H1 (cell line): ENCODE measurements around the gene LPXN. TPM values are rescaled to one million over a fixed set of nuclear protein-coding genes. Genes with fewer than 3 reads are reported as not detected.

Source experiments
- CTCF ChIA-PET: fragments of 300-600 bp; sonication (Branson Sonifier 250); formaldehyde crosslinking; loops from one replicate; lab custom pipeline; 2021; ENCODE audit not compliant: partially characterized antibody; lab: Charles Lee
- POLR2A ChIA-PET: fragments of 300-600 bp; sonication (Branson Sonifier 250); formaldehyde crosslinking; loops from one replicate; lab custom pipeline; 2021; ENCODE audit warnings: inconsistent platforms; ENCODE audit not compliant: partially characterized antibody; lab: Charles Lee
- DNase-seq, 2 experiments: peaks; one replicate each; pipeline versions ENCODE4 v3.0.0 to v3.0.0-alpha.2; 2010 to 2022; ENCODE audit warnings: low spot score in 2 of 2, low read depth in 1 of 2, mixed read lengths in 1 of 2
- FAIRE-seq: peaks from 2 replicates; lab custom pipeline; 2011; peaks lifted over from hg19 to GRCh38; lab: Jason Lieb, UNC
- H2AFZ ChIP-seq: 2 replicates; pipeline ENCODE4 v1.8.1; 2012; ENCODE audit warnings: low read length, inconsistent platforms
- H2AK5ac ChIP-seq: 2 replicates; pipeline ENCODE4 v1.6.1; 2013; ENCODE audit warnings: low read depth, low read length
- H2BK120ac ChIP-seq: replicated peaks from 2 replicates; pipeline ENCODE3; 2013; ENCODE audit warnings: low read depth, low read length, inconsistent platforms
- H2BK12ac ChIP-seq: 2 replicates; pipeline ENCODE4 v1.6.1; 2013; ENCODE audit warnings: low read depth, low read length
- H2BK15ac ChIP-seq: 2 replicates; pipeline ENCODE4 v1.6.1; 2013; ENCODE audit warnings: low read length
- H2BK20ac ChIP-seq: 2 replicates; pipeline ENCODE4 v1.6.1; 2013; ENCODE audit warnings: low read length
- H2BK5ac ChIP-seq: 2 replicates; pipeline ENCODE4 v1.6.1; 2013; ENCODE audit warnings: low read depth, low read length
- H3K14ac ChIP-seq: 2 replicates; pipeline ENCODE4 v1.6.1; 2013; ENCODE audit warnings: inconsistent platforms; ENCODE audit not compliant: insufficient read length
- H3K18ac ChIP-seq: 2 replicates; pipeline ENCODE4 v1.6.1; 2013; ENCODE audit warnings: low read length; ENCODE audit errors: extremely low read depth
- H3K23ac ChIP-seq: 2 replicates; pipeline ENCODE4 v1.6.1; 2013; ENCODE audit warnings: inconsistent platforms; ENCODE audit not compliant: insufficient read length
- H3K23me2 ChIP-seq: 2 replicates; pipeline ENCODE4 v1.6.1; 2013; ENCODE audit warnings: low read depth, low read length
- H3K27ac ChIP-seq: 2 replicates; pipeline ENCODE4 v1.6.1; 2011; ENCODE audit warnings: low read depth, low read length, inconsistent platforms
- H3K27me3 ChIP-seq, 4 experiments: replicated peaks in 1 of 4; 1 replicate in 1 of 4; 2 replicates in 3 of 4; pipeline versions ENCODE4 v1.6.1 to v1.8.1; 2011 to 2013; ENCODE audit warnings: low read length in 3 of 4, mild to moderate bottlenecking in 3 of 4, inconsistent platforms in 2 of 4, mixed read lengths in 2 of 4, moderate library complexity in 1 of 4; ENCODE audit not compliant: control insufficient read depth in 3 of 4, insufficient read depth in 3 of 4; ENCODE audit errors: extremely low read depth in 1 of 4
- H3K36me3 ChIP-seq, 4 experiments: 2 replicates each; pipeline versions ENCODE4 v1.6.1 to v1.8.1; 2011 to 2013; ENCODE audit warnings: mild to moderate bottlenecking in 4 of 4, low read length in 3 of 4, moderate library complexity in 2 of 4, control low read depth in 1 of 4, inconsistent platforms in 1 of 4; ENCODE audit not compliant: insufficient read depth in 4 of 4, control insufficient read depth in 2 of 4
- H3K4ac ChIP-seq: replicated peaks from 2 replicates; pipeline ENCODE3; 2013; ENCODE audit warnings: low read length, low read depth, mixed read lengths, inconsistent platforms; ENCODE audit not compliant: insufficient read length
- H3K4me1 ChIP-seq, 4 experiments: replicated peaks in 1 of 4; 1 replicate in 1 of 4; 2 replicates in 3 of 4; pipeline versions ENCODE4 v1.6.1 to v1.8.1; 2011 to 2013; ENCODE audit warnings: low read length in 3 of 4, inconsistent platforms in 2 of 4, mixed read lengths in 1 of 4; ENCODE audit not compliant: insufficient read depth in 4 of 4, control insufficient read depth in 3 of 4
- H3K4me2 ChIP-seq, 2 experiments: 2 replicates each; pipeline versions ENCODE4 v1.6.1 to v1.8.1; 2011 to 2013; ENCODE audit warnings: low read depth in 2 of 2, low read length in 2 of 2, control low read depth in 1 of 2, inconsistent platforms in 1 of 2, mild to moderate bottlenecking in 1 of 2; ENCODE audit not compliant: insufficient read depth in 1 of 2
- H3K4me3 ChIP-seq, 4 experiments: fragments of 200-600, 300-600 bp in 1 of 4; sonication (generic), shearing (Covaris generic), sonication (Bioruptor Twin) in 1 of 4; 2 replicates each; pipeline versions ENCODE4 v1.5.1 to v1.8.1; 2011 to 2016; ENCODE audit warnings: low read length in 4 of 4, low read depth in 3 of 4, control low read depth in 2 of 4, inconsistent platforms in 2 of 4, mild to moderate bottlenecking in 2 of 4, mixed read lengths in 1 of 4, moderate library complexity in 1 of 4; ENCODE audit not compliant: insufficient read depth in 2 of 4; ENCODE audit errors: extremely low read depth in 1 of 4
- H3K56ac ChIP-seq: replicated peaks from 2 replicates; pipeline ENCODE3; 2013; ENCODE audit warnings: low read depth, mild to moderate bottlenecking, mixed read lengths, low read length, inconsistent platforms; ENCODE audit not compliant: insufficient read length
- H3K79me1 ChIP-seq: 2 replicates; pipeline ENCODE4 v1.6.1; 2013; ENCODE audit warnings: low read depth, low read length, control low read depth
- H3K79me2 ChIP-seq, 2 experiments: 2 replicates each; pipeline versions ENCODE4 v1.6.1 to v1.8.1; 2012 to 2013; ENCODE audit warnings: low read length in 2 of 2, mild to moderate bottlenecking in 2 of 2, inconsistent platforms in 1 of 2; ENCODE audit not compliant: insufficient read depth in 2 of 2, control insufficient read depth in 1 of 2
- H3K9ac ChIP-seq, 4 experiments: replicated peaks in 1 of 4; 1 replicate in 1 of 4; 2 replicates in 3 of 4; pipeline versions ENCODE4 v1.6.1 to v1.8.1; 2011 to 2013; ENCODE audit warnings: low read depth in 3 of 4, low read length in 3 of 4, control low read depth in 2 of 4, mild to moderate bottlenecking in 2 of 4, moderate library complexity in 2 of 4, inconsistent platforms in 1 of 4; ENCODE audit errors: extremely low read depth in 1 of 4
- H3K9me3 ChIP-seq, 2 experiments: 2 replicates each; pipeline versions ENCODE4 v1.6.1 to v1.8.1; 2012 to 2013; ENCODE audit warnings: mild to moderate bottlenecking in 2 of 2, moderate library complexity in 2 of 2, control low read depth in 1 of 2, inconsistent platforms in 1 of 2, low read depth in 1 of 2, low read length in 1 of 2, mixed read lengths in 1 of 2; ENCODE audit not compliant: insufficient read depth in 2 of 2
- H4K20me1 ChIP-seq, 2 experiments: replicated peaks in 1 of 2; 2 replicates each; pipeline versions ENCODE3 to v1.8.1; 2011 to 2013; ENCODE audit warnings: inconsistent platforms in 2 of 2, low read length in 2 of 2, mild to moderate bottlenecking in 1 of 2; ENCODE audit not compliant: insufficient read depth in 2 of 2, control insufficient read depth in 1 of 2
- H4K5ac ChIP-seq: 2 replicates; pipeline ENCODE4 v1.6.1; 2013; ENCODE audit warnings: low read length, low read depth, mixed read lengths, inconsistent platforms; ENCODE audit not compliant: insufficient read length
- H4K8ac ChIP-seq: 2 replicates; pipeline ENCODE4 v1.8.0; 2013; ENCODE audit warnings: mild to moderate bottlenecking, moderate library complexity, low read length, inconsistent platforms; ENCODE audit not compliant: insufficient read depth; ENCODE audit errors: extremely low read depth
- H4K91ac ChIP-seq: replicated peaks from 2 replicates; pipeline ENCODE3; 2013; ENCODE audit warnings: low read length, mixed read lengths, inconsistent platforms; ENCODE audit not compliant: insufficient read length
- ASH2L ChIP-seq: fragments of 200-600, 300-600 bp; sonication (generic); IDR thresholded peaks from one replicate; pipeline ENCODE4 v1.7.1; 2017; ENCODE audit warnings: low read length
- BCL11A ChIP-seq, 2 experiments: IDR thresholded peaks; one replicate each; pipeline ENCODE4 v1.6.1; 2011; ENCODE audit warnings: low read depth in 2 of 2, low read length in 2 of 2, mild to moderate bottlenecking in 2 of 2
- CBX5 ChIP-seq: fragments of 300-800, 300-1000 bp; sonication (generic); IDR thresholded peaks from 2 replicates; pipeline ENCODE4 v1.7.1; 2016; ENCODE audit warnings: antibody characterized with exemption, low read length, low read depth
- EZH2 ChIP-seq: fragments of 200-600 bp; sonication (generic); IDR thresholded peaks from 2 replicates; pipeline ENCODE4 v1.7.1; 2012; ENCODE audit warnings: low read depth, mild to moderate bottlenecking, moderate library complexity, low read length, inconsistent platforms; ENCODE audit not compliant: severe bottlenecking
- HDAC6 ChIP-seq: IDR thresholded peaks from one replicate; pipeline ENCODE4 v1.7.1; 2012; ENCODE audit warnings: low read depth, mild to moderate bottlenecking, inconsistent platforms, low read length, moderate library complexity
- KDM4A ChIP-seq: IDR thresholded peaks from one replicate; pipeline ENCODE4 v1.7.1; 2012; ENCODE audit warnings: low read depth, mild to moderate bottlenecking, moderate library complexity, low read length, inconsistent platforms; ENCODE audit not compliant: severe bottlenecking
- POU5F1 ChIP-seq: IDR thresholded peaks from 2 replicates; pipeline ENCODE4 v1.6.1; 2011; ENCODE audit warnings: low read depth, mild to moderate bottlenecking, low read length, moderate library complexity
- RXRA ChIP-seq: IDR thresholded peaks from 2 replicates; pipeline ENCODE4 v1.6.1; 2011; ENCODE audit warnings: low read depth, mild to moderate bottlenecking, low read length, moderate library complexity; ENCODE audit not compliant: insufficient read depth
- SAP30 ChIP-seq: fragments of 300-600 bp; sonication (generic); IDR thresholded peaks from 2 replicates; pipeline ENCODE4 v1.7.1; 2012; ENCODE audit warnings: low read length, moderate library complexity, mild to moderate bottlenecking, inconsistent platforms; ENCODE audit not compliant: insufficient read depth, insufficient replicate concordance
- SP1 ChIP-seq: IDR thresholded peaks from 2 replicates; pipeline ENCODE4 v1.6.1; 2011; ENCODE audit warnings: low read depth, low read length
- SP4 ChIP-seq: IDR thresholded peaks from 2 replicates; pipeline ENCODE4 v1.6.1; 2012; ENCODE audit warnings: low read length, inconsistent platforms
- SUZ12 ChIP-seq: fragments of 200-600 bp; sonication (generic); IDR thresholded peaks from 2 replicates; pipeline ENCODE4 v1.6.1; 2012; ENCODE audit warnings: mild to moderate bottlenecking, inconsistent platforms, low read length, moderate library complexity, mixed read lengths
- TAF1 ChIP-seq: IDR thresholded peaks from 2 replicates; pipeline ENCODE4 v1.6.1; 2011; ENCODE audit warnings: mild to moderate bottlenecking, low read depth, low read length
- TCF12 ChIP-seq: IDR thresholded peaks from 2 replicates; pipeline ENCODE4 v1.6.1; 2011; ENCODE audit warnings: low read depth, mild to moderate bottlenecking, low read length
- YY1 ChIP-seq: IDR thresholded peaks from 2 replicates; pipeline ENCODE4 v1.6.1; 2011; ENCODE audit warnings: low read depth, mild to moderate bottlenecking, low read length
- ZNF274 ChIP-seq: IDR thresholded peaks from 2 replicates; pipeline ENCODE4 v1.7.0; 2012; ENCODE audit warnings: low read length, borderline replicate concordance; ENCODE audit errors: extremely low read depth
- WGBS, 2 experiments: shearing (Covaris generic) in 1 of 2; methylation state at CpG; one replicate each; pipeline versions ENCODE4 v1.1.6 to v1.1.7; 2013 to 2015; ENCODE audit warnings: low lambda C conversion rate in 2 of 2, mixed read lengths in 2 of 2, inconsistent platforms in 1 of 2, low coverage in 1 of 2, missing lambda C conversion rate in 1 of 2; ENCODE audit not compliant: insufficient replicate concordance in 2 of 2, insufficient coverage in 1 of 2, insufficient read length in 1 of 2; ENCODE audit errors: extremely low coverage in 1 of 2, missing lambda C conversion rate in 1 of 2; 5-methylcytosine and 5-hydroxymethylcytosine counted together
- polyA plus RNA-seq, 7 experiments: library from polyadenylated mRNA; depleted of rRNA in 3 of 7; stranded (reverse) in 5 of 7; unstranded in 2 of 7; fragments of >200 nt in 5 of 7; fragments of 200-250 nt in 2 of 7; gene quantifications; 1 replicate in 5 of 7; 2 replicates in 1 of 7; 4 replicates in 1 of 7; pipeline versions ENCODE4 v1.2.1 to v1.2.3, GENCODE V29; 2011 to 2013; ENCODE audit warnings: missing spikeins in 2 of 7, mixed read lengths in 2 of 7
- total RNA-seq: library from RNA; stranded (reverse); fragmentation: NEBNext Ultra II Directional; extraction: Animal tissue kit (Norgen Biotek cat#: 25700); gene quantifications from 2 replicates; pipeline ENCODE4 v1.2.1, GENCODE V29; 2021

Gene LPXN
- total and polyA plus RNA-seq, 2 of the 8 experiments (the other 6 are each of a cell fraction or from before 2014, with no cell fraction given), result 1.4 to 2.7 TPM

DNA sequence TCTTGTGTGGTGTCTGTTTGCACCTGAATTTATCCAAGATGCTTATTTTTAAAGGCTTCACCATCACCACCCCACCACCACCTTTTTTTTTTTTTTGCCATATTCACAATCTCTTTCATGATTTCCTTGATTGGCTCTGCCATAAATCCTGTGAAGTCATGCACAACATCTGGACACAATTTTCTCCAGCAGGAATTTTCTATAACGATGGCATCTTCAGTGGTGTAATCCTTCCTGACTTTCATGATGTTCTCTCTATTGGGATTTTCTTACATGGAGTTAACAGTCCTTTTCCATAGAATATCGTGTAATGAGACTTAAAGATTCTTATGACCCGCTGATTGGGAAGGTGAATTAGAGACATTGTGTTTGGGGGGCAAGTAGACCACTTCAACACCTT is 21.0 kb upstream of the LPXN start:
- peaks cover 5 to 8% of the 10 kb centered on the region in 2 experiments for H4K20me1 ChIP-seq
- POLR2A ChIA-PET, result no interaction called here
- no peak overlapping the region for H3K4me3 ChIP-seq
- TF ChIP-seq ASH2L (no peak), CBX5 (no peak), ZNF274 (no peak), SP4 (no peak), TCF12 (no peak), BCL11A (IDR thresholded peaks at IDR 0.05; ENCODE audit: low read depth in 2 of 2, low read length in 2 of 2) (no peak), EZH2 (no peak), TAF1 (no peak), RXRA (no peak), HDAC6 (no peak), SAP30 (no peak), SP1 (no peak), POU5F1 (no peak), SUZ12 (no peak), YY1 (no peak), KDM4A (no peak)

More for the DNA sequence above, 21.0 kb upstream of the LPXN start:
- Histone ChIP-seq H4K8ac (no peak overlapping the region), H2BK120ac (no peak overlapping the region), H3K23ac (no peak overlapping the region), H3K27ac (no peak overlapping the region), H3K79me1 (no peaks in the 10 kb centered on the region), H2AFZ (no peak overlapping the region), H3K36me3 (peaks cover 0 to 13% (median 0%) of the 10 kb centered on the region in 4 experiments; a peak in 3 of 8 replicates), H2BK20ac (no peak overlapping the region), H2AK5ac (no peak overlapping the region), H4K91ac (no peak overlapping the region), H3K9me3 (no peaks in the 10 kb centered on the region), H3K56ac (no peak overlapping the region), H3K18ac (no peak overlapping the region), H2BK12ac (no peak overlapping the region), H4K5ac (no peak overlapping the region), H3K4me2 (no peak overlapping the region), H3K27me3 (no peaks in the 10 kb centered on the region), H3K14ac (no peak overlapping the region), H2BK15ac (no peak overlapping the region), H3K9ac (no peak overlapping the region), H3K4ac (no peak overlapping the region), H3K79me2 (peaks cover 0 to 96% of the 10 kb centered on the region in 2 experiments; a peak in 3 of 4 replicates), H2BK5ac (no peak overlapping the region), H3K23me2 (no peaks in the 10 kb centered on the region), H3K4me1 (peaks cover 0 to 6% (median 0%) of the 10 kb centered on the region in 4 experiments; a peak in 1 of 7 replicates)
- CTCF ChIA-PET, result no interaction called here
- DNase-seq, result no peak
- no peak for FAIRE-seq
- 92% methylated on average over 3 of the region's 3 CpGs; no CpG with 5 or more reads in 1 of the 2 experiments for WGBS, 2 experiments
